HCT116 (cell line): ENCODE results near the gene KLF11. TPM values are rescaled to one million over a fixed set of nuclear protein-coding genes. Genes with fewer than 3 reads are reported as not detected.

ENCODE experiments used
- ATAC-seq: fragments of 200-7000 bp; cut with Tn5 transposase; 2 replicates; pipeline ENCODE4 v1.9.1; 2020; ENCODE audit warnings: mild to moderate bottlenecking, moderate library complexity
- BruUV-seq: library from RNA; stranded (reverse); fragments of 400-500 nt; replicated peaks from 2 replicates; lab custom pipeline; 2021; lab: Mats Ljungman, UMichigan
- CTCF ChIA-PET: fragments of 300-600 bp; sonication (Branson Sonifier 250); formaldehyde crosslinking; loops from one replicate; lab custom pipeline; 2021; ENCODE audit warnings: antibody characterized with exemption; lab: Charles Lee
- POLR2A ChIA-PET: fragments of 300-600, 350-600 bp; sonication (Branson Sonifier 250); formaldehyde crosslinking; loops from one replicate; lab custom pipeline; 2021; ENCODE audit warnings: antibody characterized with exemption; lab: Charles Lee
- RAD21 ChIA-PET, 2 experiments: fragments of 300-600 bp; sonication (Branson Sonifier 250); formaldehyde crosslinking; loops; one replicate each; lab custom pipeline; 2023; ENCODE audit warnings: low total read pairs in 2 of 2; ENCODE audit not compliant: uncharacterized antibody in 2 of 2, unreplicated experiment in 2 of 2, low non-redundant PET in 1 of 2; lab: Charles Lee
- DNase-seq: peaks from one replicate; pipeline ENCODE4 v3.0.0-alpha.2; 2010; ENCODE audit warnings: low read depth, low spot score
- H2AFZ ChIP-seq: fragments of 200-600 bp; shearing (Covaris generic), sonication (generic); 2 replicates; pipeline ENCODE4 v1.6.1; 2017; ENCODE audit warnings: low read depth, mixed run types, mixed read lengths, antibody characterized with exemption, low read length; ENCODE audit not compliant: poor library complexity, severe bottlenecking
- H3K27ac ChIP-seq: 2 replicates; pipeline ENCODE4 v1.5.1; 2012; ENCODE audit warnings: low read depth, low read length
- H3K27me3 ChIP-seq: fragments of 200-600 bp; sonication (generic); 2 replicates; pipeline ENCODE4 v1.6.1; 2016; ENCODE audit warnings: mixed run types, low read length, mixed read lengths; ENCODE audit not compliant: insufficient read depth
- H3K36me3 ChIP-seq, 2 experiments: fragments of 200-500 bp in 1 of 2; fragments of 200-600 bp in 1 of 2; sonication (Bioruptor generic) in 1 of 2; sonication (generic) in 1 of 2; 2 replicates each; pipeline versions ENCODE4 v1.5.1 to v1.6.1; 2014 to 2016; ENCODE audit warnings: low read length in 2 of 2, inconsistent platforms in 1 of 2, mixed read lengths in 1 of 2, mixed run types in 1 of 2; ENCODE audit not compliant: insufficient read depth in 2 of 2, control insufficient read depth in 1 of 2
- H3K4me1 ChIP-seq, 2 experiments: fragments of 200-600 bp in 1 of 2; sonication (generic) in 1 of 2; 2 replicates each; pipeline versions ENCODE4 v1.5.1 to v1.6.1; 2012 to 2017; ENCODE audit warnings: low read length in 2 of 2, inconsistent platforms in 1 of 2, mild to moderate bottlenecking in 1 of 2, mixed read lengths in 1 of 2, mixed run types in 1 of 2, moderate library complexity in 1 of 2; ENCODE audit not compliant: insufficient read depth in 2 of 2, control insufficient read depth in 1 of 2
- H3K4me2 ChIP-seq: fragments of 200-600 bp; sonication (generic); 2 replicates; pipeline ENCODE4 v1.6.1; 2017; ENCODE audit warnings: mixed run types, low read length, mixed read lengths
- H3K4me3 ChIP-seq, 2 experiments: fragments of 200-600 bp in 1 of 2; sonication (generic) in 1 of 2; replicated peaks in 1 of 2; 2 replicates each; pipeline ENCODE4 v1.5.1; 2011 to 2016; ENCODE audit warnings: low read length in 2 of 2, control low read depth in 1 of 2, low read depth in 1 of 2, mild to moderate bottlenecking in 1 of 2, mixed read lengths in 1 of 2, mixed run types in 1 of 2
- H3K79me2 ChIP-seq: fragments of 200-600 bp; sonication (generic); 2 replicates; pipeline ENCODE4 v1.6.1; 2017; ENCODE audit warnings: mild to moderate bottlenecking, mixed run types, low read length, moderate library complexity, mixed read lengths; ENCODE audit not compliant: insufficient read depth
- H3K9ac ChIP-seq: fragments of 200-600 bp; sonication (generic); 2 replicates; pipeline ENCODE4 v1.6.1; 2016; ENCODE audit warnings: low read length, mixed read lengths
- H3K9me2 ChIP-seq: fragments of 200-600 bp; sonication (generic), shearing (Covaris generic); 2 replicates; pipeline ENCODE4 v1.6.1; 2017; ENCODE audit warnings: mixed run types, mild to moderate bottlenecking, moderate library complexity; ENCODE audit not compliant: insufficient read depth
- H3K9me3 ChIP-seq, 2 experiments: fragments of 200-500 bp in 1 of 2; fragments of 200-600 bp in 1 of 2; sonication (Bioruptor generic) in 1 of 2; sonication (generic) in 1 of 2; 2 replicates each; pipeline ENCODE4 v1.6.1; 2014 to 2017; ENCODE audit warnings: low read length in 2 of 2, mixed read lengths in 2 of 2, inconsistent platforms in 1 of 2, low read depth in 1 of 2, mild to moderate bottlenecking in 1 of 2, mixed run types in 1 of 2, moderate library complexity in 1 of 2; ENCODE audit not compliant: control insufficient read depth in 1 of 2, insufficient read depth in 1 of 2
- H4K20me1 ChIP-seq: fragments of 200-600 bp; sonication (generic), shearing (Covaris generic); 2 replicates; pipeline ENCODE4 v1.6.1; 2017; ENCODE audit warnings: mixed run types, mild to moderate bottlenecking, moderate library complexity; ENCODE audit not compliant: insufficient read depth
- ATF3 ChIP-seq: IDR thresholded peaks from 2 replicates; pipeline ENCODE4 v1.6.1; 2012
- CBX3 ChIP-seq: IDR thresholded peaks from 2 replicates; pipeline ENCODE4 v1.6.1; 2012; ENCODE audit warnings: low read depth
- CEBPB ChIP-seq: IDR thresholded peaks from 2 replicates; pipeline ENCODE4 v1.6.1; 2012; ENCODE audit warnings: low read depth
- CTCF ChIP-seq, 3 experiments: fragments of 200-600 bp in 1 of 3; sonication (generic) in 1 of 3; IDR thresholded peaks in 2 of 3; conservative IDR thresholded peaks in 1 of 3; 2 replicates each; pipeline ENCODE4 v1.5.1; 2012 to 2017; ENCODE audit warnings: low read depth in 2 of 3, low read length in 2 of 3, antibody characterized with exemption in 1 of 3, borderline replicate concordance in 1 of 3, control low read depth in 1 of 3, mild to moderate bottlenecking in 1 of 3, mixed read lengths in 1 of 3, mixed run types in 1 of 3, moderate library complexity in 1 of 3; ENCODE audit not compliant: insufficient read depth in 1 of 3
- ELF1 ChIP-seq: IDR thresholded peaks from 2 replicates; pipeline ENCODE4 v1.6.1; 2012; ENCODE audit warnings: low read depth, borderline replicate concordance
- EZH2phosphoT487 ChIP-seq: fragments of 200-600 bp; IDR thresholded peaks from 2 replicates; pipeline ENCODE4 v1.6.1; 2018; ENCODE audit warnings: antibody characterized with exemption, borderline replicate concordance
- FOSL1 ChIP-seq: IDR thresholded peaks from 2 replicates; pipeline ENCODE4 v1.6.1; 2012; ENCODE audit warnings: low read depth
- JUND ChIP-seq: IDR thresholded peaks from 2 replicates; pipeline ENCODE4 v1.6.1; 2012
- MAX ChIP-seq: IDR thresholded peaks from 2 replicates; pipeline ENCODE4 v1.6.1; 2012
- POLR2A ChIP-seq: IDR thresholded peaks from 2 replicates; pipeline ENCODE4 v1.7.0; 2011; ENCODE audit warnings: borderline replicate concordance; ENCODE audit not compliant: insufficient read depth, insufficient read length; ENCODE audit errors: extremely low read depth
- POLR2AphosphoS5 ChIP-seq: IDR thresholded peaks from 2 replicates; pipeline ENCODE4 v1.6.1; 2011; ENCODE audit warnings: mild to moderate bottlenecking, low read depth, low read length, moderate library complexity
- REST ChIP-seq: IDR thresholded peaks from 2 replicates; pipeline ENCODE4 v1.6.1; 2012; ENCODE audit warnings: low read depth
- SP1 ChIP-seq: IDR thresholded peaks from 2 replicates; pipeline ENCODE4 v1.6.1; 2012; ENCODE audit warnings: low read depth
- SRF ChIP-seq: IDR thresholded peaks from 2 replicates; pipeline ENCODE4 v1.6.1; 2012; ENCODE audit warnings: low read depth
- TCF7L2 ChIP-seq: IDR thresholded peaks from 2 replicates; pipeline ENCODE4 v1.7.0; 2011; ENCODE audit warnings: borderline replicate concordance, inconsistent platforms; ENCODE audit not compliant: insufficient read depth, insufficient read length; ENCODE audit errors: extremely low read depth
- YY1 ChIP-seq: IDR thresholded peaks from 2 replicates; pipeline ENCODE4 v1.6.1; 2011; ENCODE audit warnings: low read length, low read depth, moderate library complexity, mild to moderate bottlenecking; ENCODE audit not compliant: insufficient replicate concordance; ENCODE audit errors: extremely low read depth
- ZFX ChIP-seq: fragments of 450-650 bp; IDR thresholded peaks from 2 replicates; pipeline ENCODE4 v1.6.1; 2017
- ZNF274 ChIP-seq: fragments of 200-500 bp; sonication (Bioruptor generic); IDR thresholded peaks from 2 replicates; pipeline ENCODE4 v1.6.1; 2014; ENCODE audit warnings: mild to moderate bottlenecking, low read depth, low read length, inconsistent platforms
- intact Hi-C: fragments of 100-400 bp; cut with micrococcal nuclease; formaldehyde crosslinking; loops from 2 replicates; pipeline ENCODE4 v1.10.0; 2022
- total RNA-seq: library from RNA; stranded (reverse); gene quantifications from one replicate; pipeline ENCODE4 v1.2.1, GENCODE V29; 2021; ENCODE audit not compliant: unreplicated experiment

Gene KLF11
- total RNA-seq, 1 experiment from 2014 or later = 9.0 TPM

- TF ChIP-seq POLR2AphosphoS5 = no peak
- TF ChIP-seq TCF7L2 = no peak
- no peak for TF ChIP-seq ZFX
- TF ChIP-seq SRF = no peak
- no peak for TF ChIP-seq CBX3
- no peak for TF ChIP-seq FOSL1
- TF ChIP-seq YY1 = no peak
Observed at GRCh38 chr2:9999693-10000092, 43.7 kb upstream of the KLF11 start (continued).

GRCh38 chr2:10000541-10000940 lies 42.8 kb upstream of the KLF11 start:
- no peak for TF ChIP-seq POLR2AphosphoS5
- TF ChIP-seq SP1 = no peak
- no peak for TF ChIP-seq ZFX
- no peak for TF ChIP-seq JUND
- no peak for TF ChIP-seq CTCF (IDR thresholded peaks at IDR 0.05 in 2 of 3, conservative IDR thresholded peaks at IDR 0.05 in 1 of 3; ENCODE audit: borderline replicate concordance in 1 of 3, insufficient read depth in 1 of 3, low read depth in 2 of 3, low read length in 2 of 3)
- TF ChIP-seq REST = no peak
- no peak for TF ChIP-seq MAX
- no peak for TF ChIP-seq ELF1
- no peak for TF ChIP-seq EZH2phosphoT487
- no peak for TF ChIP-seq CEBPB
- no peak for TF ChIP-seq CBX3
- TF ChIP-seq YY1 = no peak
- no peak for TF ChIP-seq POLR2A
- no peak for TF ChIP-seq ATF3
- no peak for TF ChIP-seq ZNF274
- TF ChIP-seq FOSL1 = no peak
- no peak for TF ChIP-seq TCF7L2

More at GRCh38 chr2:10000541-10000940, 42.8 kb upstream of the KLF11 start:
- no TSS peak for BruUV-seq
- no peak for ATAC-seq
- no peaks in the 10 kb centered on the region for H3K9me3 ChIP-seq
- intact Hi-C loops = no loop called here
- ChIA-PET POLR2A (no interaction called here), RAD21 (no interaction called here), CTCF (interaction anchor here (1.0 kb wide), 1 partner anchor 16 kb away, joined by 3 read pairs; no protein-coding TSS in a partner anchor)
- no peaks in the 10 kb centered on the region for H3K4me1 ChIP-seq
- no peak overlapping the region for H3K9ac ChIP-seq
- DNase-seq = no peak
- H2AFZ ChIP-seq = no peak overlapping the region
- H3K9me2 ChIP-seq = no peaks in the 10 kb centered on the region
- peaks cover 0 to 3% of the 10 kb centered on the region in 2 experiments; a peak in 1 of 4 replicates for H3K36me3 ChIP-seq
- H3K4me2 ChIP-seq = no peak overlapping the region
- no peaks in the 10 kb centered on the region for H3K79me2 ChIP-seq
- H4K20me1 ChIP-seq = no peaks in the 10 kb centered on the region
- H3K27me3 ChIP-seq = no peaks in the 10 kb centered on the region
- no peak overlapping the region for H3K4me3 ChIP-seq
- H3K27ac ChIP-seq = no peak overlapping the region
